NCI-H2196 (cell line): ENCODE results near the gene TLNRD1.

Experiments used
- DNase-seq: peaks from one replicate; lab custom pipeline; 2025; ENCODE audit not compliant: unreplicated experiment; lab: John Stamatoyannopoulos, UW

TLNRD1 gene

DNA sequence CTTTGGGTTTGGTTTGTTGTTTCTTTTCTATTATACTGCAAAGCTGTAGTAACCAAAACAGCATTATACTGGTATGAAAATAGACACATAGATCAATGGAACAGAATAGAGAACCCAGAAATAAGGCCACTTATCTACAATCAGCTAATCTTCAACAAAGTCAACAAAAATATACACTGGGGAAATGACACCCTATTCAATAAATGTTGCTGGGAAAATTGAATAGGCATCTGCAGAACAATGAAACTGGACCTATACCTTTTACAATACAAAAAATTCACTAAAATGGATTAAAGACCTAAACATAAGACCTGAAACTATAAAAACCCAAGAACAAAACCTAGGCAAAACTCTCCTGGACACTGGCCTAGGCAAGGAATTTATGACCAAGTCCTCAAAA lies 52.9 kb downstream of the TLNRD1 start:
- DNase-seq = no peak

GRCh38 chr15:81054236-81054635 lies 53.5 kb downstream of the TLNRD1 start:
- no peak for DNase-seq
